Esophagus squamous epithelium (tissue), 4 donors: ENCODE results near the gene RAB11FIP5.

Experiments
- POLR2A ChIP-seq, 4 donors: fragments of 450-650 bp; IDR thresholded peaks; one replicate each; pipeline ENCODE4 v1.6.1; 2017; ENCODE audit warnings: antibody characterized with exemption in 4 of 4, mild to moderate bottlenecking in 4 of 4, moderate library complexity in 3 of 4
- TF ChIP-seq, protein P1 (sequence below), 6 experiments: fragments of 450-650 bp in 4 of 6; fragments of 200-600 bp in 2 of 6; sonication (generic) in 2 of 6; IDR thresholded peaks; one replicate each; pipeline ENCODE4 v1.5.1; 2016 to 2019; ENCODE audit warnings: antibody characterized with exemption in 6 of 6, mild to moderate bottlenecking in 4 of 6, moderate library complexity in 4 of 6

DNA sequence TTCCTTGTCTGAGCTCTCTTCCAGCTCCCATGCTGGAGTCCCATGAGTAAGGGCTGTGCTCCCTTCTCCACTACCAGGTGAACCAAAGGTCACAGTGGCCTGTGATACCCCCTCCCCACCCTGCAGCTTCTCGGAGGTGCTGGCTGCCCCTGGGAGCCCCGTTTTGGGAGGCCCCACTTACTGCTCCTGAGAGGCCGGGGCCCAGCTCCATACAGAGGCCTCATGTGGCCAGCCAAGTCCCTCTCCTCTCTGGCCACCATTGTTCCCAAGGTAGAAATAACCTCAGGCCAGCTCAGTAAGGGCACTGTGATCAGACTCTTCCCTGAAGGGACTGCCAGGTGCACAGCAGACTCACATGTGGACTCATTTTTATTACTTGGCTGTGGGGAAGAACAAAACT, 6.0 kb downstream of the RAB11FIP5 start:
- TF ChIP-seq, protein P1, sequence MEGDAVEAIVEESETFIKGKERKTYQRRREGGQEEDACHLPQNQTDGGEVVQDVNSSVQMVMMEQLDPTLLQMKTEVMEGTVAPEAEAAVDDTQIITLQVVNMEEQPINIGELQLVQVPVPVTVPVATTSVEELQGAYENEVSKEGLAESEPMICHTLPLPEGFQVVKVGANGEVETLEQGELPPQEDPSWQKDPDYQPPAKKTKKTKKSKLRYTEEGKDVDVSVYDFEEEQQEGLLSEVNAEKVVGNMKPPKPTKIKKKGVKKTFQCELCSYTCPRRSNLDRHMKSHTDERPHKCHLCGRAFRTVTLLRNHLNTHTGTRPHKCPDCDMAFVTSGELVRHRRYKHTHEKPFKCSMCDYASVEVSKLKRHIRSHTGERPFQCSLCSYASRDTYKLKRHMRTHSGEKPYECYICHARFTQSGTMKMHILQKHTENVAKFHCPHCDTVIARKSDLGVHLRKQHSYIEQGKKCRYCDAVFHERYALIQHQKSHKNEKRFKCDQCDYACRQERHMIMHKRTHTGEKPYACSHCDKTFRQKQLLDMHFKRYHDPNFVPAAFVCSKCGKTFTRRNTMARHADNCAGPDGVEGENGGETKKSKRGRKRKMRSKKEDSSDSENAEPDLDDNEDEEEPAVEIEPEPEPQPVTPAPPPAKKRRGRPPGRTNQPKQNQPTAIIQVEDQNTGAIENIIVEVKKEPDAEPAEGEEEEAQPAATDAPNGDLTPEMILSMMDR (IDR thresholded peaks at IDR 0.05): no peak
- TF ChIP-seq POLR2A (IDR thresholded peaks at IDR 0.05): no peak
